Ureter (tissue), 1 donor: ENCODE data around the gene TAGLN. TPM values are rescaled to one million over a fixed set of nuclear protein-coding genes. Genes with fewer than 3 reads are reported as not detected.

Experiments used
- DNase-seq: peaks from one replicate; pipeline ENCODE4 v3.0.0-alpha.2; 2020; ENCODE audit warnings: low spot score
- total RNA-seq: library from RNA; stranded (reverse); gene quantifications from one replicate; pipeline ENCODE4 v1.2.4, GENCODE V29; 2023
- donor health status: DM: yes; HTN: yes; CAD: no.

The TAGLN gene
- total RNA-seq, 1 donor from 2014 or later, result 1,521 TPM

- DNase-seq, result no peak
Observed at GRCh38 chr11:117214404-117215110, 15.4 kb downstream of the TAGLN start.

GRCh38 chr11:117217141-117218084, 18.2 kb downstream of the TAGLN start:
- DNase-seq, result no peak

GRCh38 chr11:117218133-117218915, 19.2 kb downstream of the TAGLN start:
- no peak for DNase-seq

DNA sequence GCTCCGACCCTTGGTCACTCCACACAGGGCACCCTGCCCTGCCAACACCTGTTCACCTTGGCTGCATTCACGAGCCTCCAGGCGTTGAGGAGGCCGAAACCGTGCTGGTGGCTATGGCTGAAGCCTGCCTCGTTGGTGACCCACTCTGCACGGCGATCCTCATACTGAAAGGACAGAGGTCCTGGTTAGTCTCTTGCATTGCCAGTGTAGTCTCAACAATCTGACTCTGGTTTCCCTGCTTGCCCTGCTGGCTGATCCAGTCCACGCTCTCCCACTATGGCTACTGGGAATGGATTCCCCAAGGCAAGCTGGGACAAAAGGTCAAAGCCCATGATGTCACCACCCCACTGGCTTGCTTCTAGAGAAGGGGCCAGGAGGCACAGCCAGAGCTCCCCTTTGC, 19.8 kb downstream of the TAGLN start:
- DNase-seq, result no peak

DNA sequence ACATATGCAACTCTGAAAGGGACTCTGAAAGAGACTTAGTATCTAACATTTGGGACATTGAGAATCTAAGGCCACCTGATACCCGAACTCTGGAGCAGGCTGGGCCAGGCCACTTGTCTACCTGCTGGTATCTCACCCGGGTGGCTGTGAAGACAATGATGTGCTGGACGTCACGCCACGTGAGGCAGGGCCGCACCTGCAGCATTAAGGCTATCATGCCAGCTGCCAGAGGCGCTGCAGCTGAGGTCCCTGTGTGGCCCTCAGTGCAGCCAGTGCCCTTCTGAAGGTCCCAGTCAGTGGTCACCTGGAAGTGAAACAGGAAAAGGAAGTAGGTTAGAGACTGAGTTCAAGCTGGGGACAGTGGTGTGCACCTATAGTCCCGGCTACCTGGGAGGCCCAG, 20.3 kb downstream of the TAGLN start:
- no peak for DNase-seq

GRCh38 chr11:117219995-117220394, 20.8 kb downstream of the TAGLN start:
- DNase-seq, result no peak

GRCh38 chr11:117220568-117220967, 21.4 kb downstream of the TAGLN start:
- no peak for DNase-seq

DNA sequence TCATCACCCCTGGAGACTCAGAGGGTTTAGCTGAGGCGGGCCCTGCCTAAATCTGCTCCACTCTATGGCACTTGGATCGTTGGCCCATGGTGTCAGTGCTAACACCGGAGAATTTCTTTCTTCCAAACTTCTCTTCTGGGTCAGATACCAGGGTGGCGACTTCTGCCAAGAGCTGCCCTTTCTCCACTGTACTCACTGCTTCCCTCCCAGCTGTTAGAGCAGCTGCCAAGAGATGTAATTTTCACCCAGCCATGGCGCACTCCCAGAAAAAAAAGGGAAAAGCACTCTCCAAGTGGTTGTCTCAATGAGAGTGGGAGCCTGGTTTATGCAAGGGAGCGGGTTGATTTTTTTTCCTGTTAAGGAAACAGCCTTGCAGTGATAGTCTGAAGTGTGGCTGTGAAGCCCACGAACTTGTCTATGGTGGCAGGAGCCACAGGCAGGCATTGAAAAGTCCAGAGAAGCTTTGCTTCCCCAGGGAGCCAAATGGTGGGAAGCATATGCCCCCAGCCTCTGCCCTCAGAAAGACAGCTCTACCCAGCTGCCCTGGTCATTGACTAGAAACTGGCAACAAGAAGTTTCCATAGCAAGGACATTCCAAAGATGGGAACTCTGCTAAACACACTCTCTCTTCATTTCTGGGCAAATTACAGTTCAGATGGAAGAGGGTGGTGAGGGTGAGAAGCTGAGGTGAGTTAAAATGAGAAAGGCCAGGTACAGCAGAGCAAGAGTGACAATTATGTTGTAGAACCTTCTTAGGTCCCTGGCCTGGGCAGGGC, 22.0 kb downstream of the TAGLN start:
- no peak for DNase-seq

DNA sequence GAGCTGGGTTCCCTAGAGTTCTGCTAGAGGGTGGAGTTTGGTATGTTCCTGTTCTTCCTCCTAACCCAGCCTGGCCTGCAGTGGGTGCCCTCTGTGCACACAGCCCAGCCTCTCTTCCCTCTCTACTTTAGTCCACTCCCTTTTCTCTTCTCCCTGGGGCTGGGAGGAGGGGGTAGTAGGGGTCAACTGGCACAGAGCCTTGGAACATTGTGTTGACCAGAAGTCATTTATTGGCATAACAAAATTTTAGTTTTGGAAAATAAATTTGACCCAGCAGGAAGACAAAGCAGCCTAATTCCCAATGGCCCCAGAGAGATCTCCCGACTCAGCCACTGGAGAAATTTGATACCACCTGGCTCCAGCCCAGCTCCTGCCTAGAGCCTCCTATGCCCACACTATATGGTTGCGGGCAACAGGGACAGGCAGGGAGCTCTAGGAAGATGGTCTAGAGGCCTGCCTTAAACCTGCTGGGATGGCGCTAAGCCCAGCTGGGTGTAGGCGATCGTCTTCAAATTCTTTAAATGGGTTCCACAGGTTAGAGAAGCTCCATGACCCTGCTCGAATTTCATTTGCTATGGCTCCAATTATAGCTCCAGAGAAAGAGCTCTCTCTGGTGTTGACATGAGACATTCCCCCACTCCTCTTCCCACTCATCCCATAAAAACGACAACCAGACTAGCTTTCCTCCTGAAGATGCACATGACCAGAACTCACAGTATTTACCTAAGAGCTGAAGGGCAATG, 22.8 kb downstream of the TAGLN start:
- peak; percentile 78 for DNase-seq

- DNase-seq, result no peak
Observed at GRCh38 chr11:117222991-117223740, 24.0 kb downstream of the TAGLN start.

DNA sequence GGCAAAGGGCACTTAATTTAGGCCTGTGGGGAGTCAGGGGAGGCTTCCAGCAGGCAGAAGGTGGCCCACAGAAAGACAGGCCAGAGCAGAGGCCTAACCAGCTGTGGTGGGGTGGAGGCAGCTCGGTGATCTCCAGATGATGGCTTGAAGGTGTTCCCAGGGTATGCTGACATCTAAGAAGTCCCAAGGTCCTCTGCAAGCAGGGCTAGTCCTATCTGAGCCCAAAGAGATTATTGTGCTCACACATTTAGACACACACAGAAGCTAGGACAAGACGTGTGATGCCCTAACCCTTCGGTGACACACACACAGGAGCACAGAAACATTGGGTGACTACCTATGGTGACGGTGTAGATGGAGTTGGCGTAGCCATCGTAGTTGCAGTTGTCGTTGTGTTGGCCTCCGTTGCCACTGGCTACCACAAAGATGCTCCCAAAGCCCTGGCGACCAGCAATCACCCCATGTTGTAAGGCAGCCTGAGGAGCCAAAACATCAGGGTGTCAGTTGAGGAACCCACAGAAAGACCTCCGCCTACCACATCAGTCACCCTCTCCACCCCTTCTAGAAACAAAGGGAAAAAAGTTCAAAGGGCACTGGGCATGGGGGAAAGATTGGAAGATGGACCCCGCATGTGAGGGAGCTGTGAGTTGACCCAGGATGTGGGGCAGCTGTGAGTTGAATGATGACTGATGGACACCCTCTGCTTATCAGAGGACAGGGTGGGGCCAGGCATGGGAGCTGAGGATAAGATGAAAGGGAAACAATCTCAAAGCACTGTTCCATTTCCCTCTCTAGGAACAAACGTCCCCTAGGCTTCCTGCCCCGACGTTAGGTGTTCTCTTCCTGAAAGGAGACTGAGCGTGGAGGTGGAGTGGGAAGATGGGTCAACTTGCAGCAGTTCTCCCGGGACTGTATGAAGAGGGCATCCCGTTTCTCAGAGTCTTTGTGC, 24.8 kb downstream of the TAGLN start:
- no peak for DNase-seq

DNA sequence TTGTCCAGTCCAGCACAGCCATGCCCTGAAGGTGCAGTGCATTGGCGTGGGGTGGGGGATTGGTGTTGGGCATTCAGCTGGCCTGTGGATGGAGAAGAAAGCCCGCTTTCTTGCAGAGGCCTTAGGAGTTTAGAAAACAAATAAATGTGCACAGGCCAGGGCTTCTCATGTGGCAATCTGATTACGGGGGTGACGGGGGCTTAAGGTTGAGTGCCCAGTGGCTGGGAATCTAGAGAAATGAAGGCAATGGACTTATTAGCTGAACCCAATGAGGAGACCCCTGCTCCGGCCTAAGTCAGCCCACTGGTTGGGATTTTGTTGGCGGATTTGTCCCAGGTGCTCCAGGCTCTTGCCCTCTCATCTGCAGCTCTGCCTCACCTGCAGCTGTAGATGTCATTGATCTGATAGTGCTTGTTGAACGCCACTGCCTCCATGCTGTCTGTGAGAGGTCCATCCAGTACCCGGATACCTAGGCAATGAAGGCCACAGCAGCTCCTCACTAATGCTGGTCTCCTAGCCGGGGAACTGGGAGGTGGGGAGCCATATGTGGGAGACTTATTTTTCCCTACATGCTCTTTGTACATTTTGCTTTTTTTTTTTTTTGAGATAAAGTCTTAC, 26.5 kb downstream of the TAGLN start:
- no peak for DNase-seq

DNA sequence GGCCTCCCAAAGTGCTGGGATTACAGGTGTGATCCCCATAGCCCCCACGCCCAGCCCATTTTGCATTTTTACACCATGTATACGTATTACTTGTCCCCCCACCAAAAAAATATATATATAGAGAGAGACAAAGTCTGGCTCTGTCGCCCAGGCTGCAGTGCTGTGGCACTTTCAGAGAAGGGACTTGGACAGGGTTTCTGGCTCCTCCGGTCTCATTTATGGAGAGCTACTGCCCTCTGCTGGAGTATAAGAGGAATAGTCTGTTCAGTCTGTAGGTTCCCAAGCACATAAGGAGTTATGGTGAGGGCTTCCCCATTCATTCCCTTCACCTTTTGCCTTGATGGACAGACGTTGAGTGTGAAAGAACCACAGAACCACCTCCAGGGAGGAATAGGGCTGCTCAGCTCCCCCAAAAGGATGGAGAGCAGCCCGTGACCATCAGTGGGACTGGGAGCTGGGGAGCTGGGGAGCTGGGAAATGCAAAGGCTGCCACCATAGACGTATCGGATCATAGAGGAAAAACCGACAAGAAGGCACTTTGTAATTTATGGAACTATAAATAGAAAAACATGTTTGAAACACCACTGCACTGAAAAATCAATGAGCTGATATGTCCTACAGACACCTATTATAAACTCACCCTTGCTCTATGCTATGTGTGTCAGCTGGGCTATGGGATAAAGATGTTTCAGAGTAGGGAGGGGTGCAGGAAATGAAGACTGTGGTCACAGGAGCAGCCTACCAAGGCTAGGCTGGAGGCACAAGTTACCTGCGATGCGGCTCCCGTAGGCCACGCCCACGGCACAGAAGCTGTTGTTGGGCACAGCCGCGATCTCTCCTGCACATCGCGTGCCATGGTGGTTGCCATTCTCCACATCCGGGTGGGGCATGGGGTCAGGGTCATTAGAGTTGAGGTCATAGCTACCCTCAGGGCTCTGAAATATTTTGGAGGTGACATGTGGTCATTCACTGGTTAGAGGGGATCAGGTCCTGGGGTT, 27.5 kb downstream of the TAGLN start:
- DNase-seq, result no peak

DNA sequence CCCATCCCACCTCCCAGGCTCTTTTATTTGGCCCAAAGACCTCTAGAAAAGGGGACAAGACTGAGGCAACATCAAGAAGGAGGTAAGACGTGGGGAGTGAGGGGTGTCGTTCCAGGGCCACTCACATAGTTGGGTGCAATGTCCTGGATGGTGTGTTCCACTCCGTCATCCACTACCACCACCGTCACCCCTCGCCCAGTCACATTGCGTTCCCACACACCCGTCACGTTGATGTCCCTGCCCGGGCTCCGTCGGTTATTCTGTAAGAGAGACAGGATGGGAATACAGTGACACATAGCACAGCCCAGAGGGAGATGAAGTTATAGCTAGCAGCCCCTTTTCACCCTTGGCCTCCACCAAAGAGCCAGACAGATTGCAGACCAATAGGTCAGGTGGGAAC, 28.9 kb downstream of the TAGLN start:
- DNase-seq, result no peak

- DNase-seq, result no peak
Observed at GRCh38 chr11:117229411-117229810, 30.2 kb downstream of the TAGLN start.

DNA sequence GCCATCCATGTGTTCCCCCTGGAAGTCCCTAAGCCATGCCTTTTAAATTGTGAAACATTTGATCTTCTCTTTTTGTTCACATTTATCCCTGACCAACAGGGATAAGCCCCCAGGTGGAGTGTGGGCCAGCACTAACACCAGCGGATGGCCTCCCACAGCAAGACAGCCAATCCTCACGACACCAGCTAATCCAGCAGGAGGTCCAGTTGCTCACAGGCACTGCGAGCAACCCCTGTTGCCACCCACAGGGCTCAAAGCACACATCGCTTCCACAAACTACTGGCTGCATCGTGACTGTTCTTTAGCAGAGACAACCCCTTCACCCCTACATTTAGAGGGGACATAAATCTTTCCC, 30.7 kb downstream of the TAGLN start:
- DNase-seq, result no peak

- DNase-seq, result no peak
Observed at GRCh38 chr11:117230286-117230961, 31.3 kb downstream of the TAGLN start.
